SKM-1 treated with dmso at 0.1 percent for 144 hours (cell line): Measurements from ENCODE around the gene HS3ST3A1.
"Not testable (repeated sequence)": the region's sequence is repeated elsewhere in the genome, so short reads cannot be mapped to it uniquely, and the experiment has no call there.

ENCODE experiments used
- DNase-seq: peaks from one replicate; lab custom pipeline; 2025; ENCODE audit not compliant: unreplicated experiment; lab: John Stamatoyannopoulos, UW

HS3ST3A1 gene

DNA sequence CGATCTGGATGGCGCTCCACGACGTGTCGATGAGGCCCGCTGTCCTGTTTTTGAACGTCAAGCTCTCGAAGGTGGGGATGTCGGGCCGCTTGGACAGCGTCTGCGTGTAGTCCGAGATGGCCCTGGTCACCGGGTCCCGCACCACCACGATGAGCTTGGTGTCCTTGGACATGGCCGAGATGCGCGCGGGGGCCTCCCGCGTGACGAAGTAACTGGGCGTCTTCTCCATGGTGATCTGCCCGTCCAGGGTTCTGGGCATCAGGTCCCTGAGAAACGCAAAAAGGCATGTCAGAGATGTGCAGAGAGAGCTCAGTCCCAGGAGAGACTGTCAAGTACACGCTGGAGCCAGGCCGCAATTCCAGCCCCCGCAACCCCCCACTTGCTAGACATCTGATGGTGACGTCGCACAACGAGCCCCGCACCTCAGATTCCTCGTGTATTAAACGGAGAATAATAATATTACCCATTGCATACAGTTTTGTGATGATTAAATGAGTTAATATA is 105.1 kb downstream of the HS3ST3A1 start:
- DNase-seq, result not testable (repeated sequence)

DNA sequence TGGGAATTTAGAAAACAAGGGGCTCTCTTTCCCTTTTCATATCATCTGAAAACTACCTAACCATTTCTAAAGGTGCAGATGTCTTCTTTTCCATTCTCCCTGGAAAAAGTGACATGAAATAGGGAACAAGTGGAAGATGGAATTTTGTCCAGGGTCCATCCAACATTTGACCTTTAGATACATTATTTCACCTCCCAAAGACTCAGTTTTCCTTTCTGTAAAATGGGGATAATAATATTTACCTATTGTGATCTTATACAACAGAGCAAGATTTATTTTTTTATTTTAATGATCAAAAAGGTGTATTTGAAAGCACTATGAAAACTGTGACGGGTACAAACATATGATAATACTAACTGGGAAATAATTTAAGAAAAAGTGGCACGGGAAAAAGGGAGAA is 106.3 kb downstream of the HS3ST3A1 start:
- DNase-seq, result no peak

DNA sequence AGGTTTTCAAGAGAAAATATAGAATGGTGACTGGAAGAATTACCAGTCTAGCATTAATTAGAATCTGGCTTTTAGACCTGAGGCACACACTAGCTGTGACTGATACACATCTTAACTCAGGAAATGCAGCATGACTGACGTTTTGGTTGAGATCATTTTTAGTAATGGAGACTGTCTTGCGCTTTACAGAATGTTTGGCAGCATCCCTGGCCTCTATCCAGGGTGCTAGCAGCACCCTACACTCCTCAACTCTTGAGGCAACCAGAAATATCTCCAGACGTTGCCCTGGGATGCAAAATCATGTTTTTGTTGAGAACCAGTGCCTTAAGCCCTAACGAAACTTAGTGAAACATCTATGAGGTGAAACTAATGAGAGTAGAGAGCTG is 109.0 kb downstream of the HS3ST3A1 start:
- DNase-seq, result no peak

DNA sequence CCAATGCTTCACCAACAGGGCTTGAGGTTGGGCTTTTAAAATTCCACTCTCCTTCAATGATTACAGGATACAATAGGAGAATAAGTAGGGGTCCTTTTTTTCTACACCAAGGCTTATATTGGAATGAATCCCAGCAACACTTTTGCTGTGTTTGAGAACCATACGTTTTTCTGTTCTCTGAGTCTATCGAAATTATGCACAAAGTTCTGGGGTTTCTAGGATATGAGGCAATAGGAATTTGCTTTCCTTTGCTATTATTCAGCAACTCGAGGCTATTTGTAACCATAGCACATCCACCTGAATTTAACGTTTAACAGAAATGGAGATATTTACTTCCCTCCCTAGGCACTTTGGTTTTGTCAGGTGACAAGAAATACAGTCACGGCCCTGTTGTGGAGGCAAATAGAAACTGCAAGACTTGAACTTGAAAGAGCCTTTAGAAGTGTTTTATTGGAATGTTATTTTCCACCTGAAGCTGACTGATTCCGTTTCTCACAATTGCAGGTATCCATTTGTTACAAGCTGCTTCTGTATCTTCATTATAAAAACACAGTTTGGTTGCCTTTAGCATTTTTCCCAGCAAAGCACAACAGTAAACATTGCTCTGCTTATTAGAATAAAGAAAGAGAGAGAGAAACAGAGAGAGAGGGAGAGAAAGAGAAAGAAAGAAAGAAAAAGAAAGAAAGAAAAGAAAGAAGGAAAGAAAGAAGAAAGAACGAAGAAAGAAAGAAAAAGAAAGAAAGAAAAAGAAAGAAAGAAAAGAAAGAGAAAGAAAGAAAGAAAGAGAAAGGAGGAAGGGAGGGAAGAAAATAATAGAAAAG is 109.6 kb downstream of the HS3ST3A1 start:
- no peak for DNase-seq

DNA sequence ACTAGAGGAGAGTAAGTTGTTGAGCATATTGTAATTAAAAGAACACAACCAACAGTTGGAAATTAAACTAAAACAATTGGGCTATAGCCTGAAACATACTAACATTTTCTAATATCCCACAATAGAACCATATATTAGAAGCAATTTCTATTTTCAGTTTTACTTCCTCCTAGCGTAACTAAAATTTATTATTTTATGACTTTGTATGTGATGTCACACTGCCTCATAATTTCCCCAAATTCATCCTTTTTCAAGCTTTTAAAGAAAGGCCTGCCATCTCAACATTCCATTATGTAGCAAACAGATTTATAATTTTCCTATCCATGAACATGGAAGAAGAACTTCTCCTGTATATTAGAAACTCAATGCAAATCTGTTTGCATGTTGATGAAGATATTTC is 110.2 kb downstream of the HS3ST3A1 start:
- no peak for DNase-seq

DNA sequence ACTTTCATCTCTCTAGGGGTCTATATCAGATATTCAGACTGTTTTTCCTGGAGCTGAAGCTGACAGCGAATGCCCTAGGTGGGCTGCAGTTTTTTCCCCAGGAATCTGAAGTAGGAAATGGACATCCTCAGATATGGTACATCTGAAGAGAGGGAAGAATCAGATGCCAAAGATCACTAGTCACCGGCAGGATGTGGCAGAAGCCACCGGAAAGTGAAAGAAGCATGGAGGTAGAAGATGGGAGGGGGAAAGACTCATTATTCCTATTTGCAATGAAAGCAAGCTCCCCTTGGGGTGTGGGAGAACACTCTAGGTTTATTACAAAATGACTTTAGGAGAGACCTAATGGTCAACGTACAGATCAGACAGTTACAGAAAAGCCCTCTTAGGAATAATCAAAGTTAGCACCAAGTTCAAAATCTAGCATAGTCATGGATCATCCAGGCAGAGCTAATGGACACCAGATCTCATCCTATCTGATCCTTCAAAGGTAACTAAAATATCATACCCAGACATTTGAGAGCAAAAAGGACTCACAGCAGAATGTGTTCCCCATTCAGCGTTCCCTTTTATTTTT is 110.7 kb downstream of the HS3ST3A1 start:
- DNase-seq, result no peak

DNA sequence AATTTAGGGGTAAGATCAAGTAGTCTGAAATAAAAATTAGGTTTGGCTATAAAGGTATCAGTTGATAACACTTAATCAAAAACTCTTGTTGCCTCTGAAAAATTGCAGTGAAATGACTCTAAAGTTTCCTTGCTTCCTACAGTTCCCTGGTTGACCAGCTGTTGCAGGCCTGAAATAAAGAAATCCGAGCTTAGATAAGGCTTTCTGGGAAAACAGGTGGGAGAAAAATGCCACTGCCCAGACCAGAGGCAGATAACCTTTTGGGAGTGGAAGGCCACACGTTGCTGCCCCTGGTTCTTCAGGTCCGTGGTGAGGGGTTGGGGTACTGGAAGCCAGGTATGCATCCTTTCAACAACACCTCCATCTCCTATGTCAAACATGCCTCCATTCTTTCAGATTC is 111.3 kb downstream of the HS3ST3A1 start:
- DNase-seq, result no peak

DNA sequence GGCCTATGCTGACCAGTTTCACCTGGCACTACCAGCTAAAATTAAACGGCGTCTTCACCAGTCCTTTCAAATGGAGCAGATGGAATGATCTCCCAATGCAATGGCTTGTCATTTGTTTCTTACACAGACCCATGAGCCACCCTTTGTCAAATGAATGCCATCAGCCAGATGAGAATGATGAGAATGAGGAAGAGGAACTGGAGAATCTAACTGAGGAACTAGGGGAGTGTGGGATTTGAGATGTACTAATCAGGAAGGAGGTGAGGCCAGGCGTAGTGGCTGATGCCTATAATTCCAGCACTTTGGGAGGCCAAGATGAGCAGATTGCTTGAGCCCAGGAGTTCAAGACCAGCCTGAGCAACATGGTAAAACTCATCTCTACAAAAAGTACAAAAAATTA is 116.4 kb downstream of the HS3ST3A1 start:
- peak; percentile 8 for DNase-seq

DNA sequence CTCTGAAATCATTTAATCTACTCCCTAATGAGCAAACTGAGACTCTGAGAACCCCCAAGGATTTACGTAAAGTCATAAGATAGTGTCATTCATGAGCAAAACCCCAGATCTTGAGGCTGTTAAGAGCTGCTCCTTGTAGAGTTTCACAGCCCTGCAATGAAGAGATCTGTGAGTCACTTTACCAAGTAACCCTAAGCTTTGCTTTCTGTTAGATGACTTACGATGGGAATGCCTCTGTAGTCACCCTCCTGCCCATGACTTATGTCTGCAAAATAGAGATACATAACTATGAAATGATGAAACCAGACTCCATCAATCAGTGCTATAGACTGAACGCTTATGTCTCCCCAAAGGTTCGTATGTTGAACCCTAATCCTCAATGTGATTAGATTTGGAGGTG is 117.7 kb downstream of the HS3ST3A1 start:
- no peak for DNase-seq

DNA sequence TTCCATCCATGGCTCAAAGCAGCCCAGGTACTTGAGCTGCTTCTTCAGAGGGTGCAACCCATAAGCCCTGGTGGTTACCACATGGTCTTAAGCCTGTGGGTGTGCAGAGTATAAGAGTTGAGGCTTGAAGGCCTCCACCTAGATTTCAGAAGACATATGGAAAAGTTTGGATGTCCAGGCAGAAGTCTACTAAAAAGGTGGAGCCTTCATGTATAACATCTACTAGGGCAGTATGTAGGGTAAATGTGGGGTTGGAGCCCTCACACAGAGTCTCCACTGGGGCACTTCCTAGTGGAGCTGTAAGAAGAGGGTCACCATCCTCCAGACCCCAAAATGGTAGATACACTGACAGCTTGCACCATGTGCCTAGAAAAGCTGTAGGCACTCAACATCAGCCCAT is 120.9 kb downstream of the HS3ST3A1 start:
- DNase-seq, result no peak

DNA sequence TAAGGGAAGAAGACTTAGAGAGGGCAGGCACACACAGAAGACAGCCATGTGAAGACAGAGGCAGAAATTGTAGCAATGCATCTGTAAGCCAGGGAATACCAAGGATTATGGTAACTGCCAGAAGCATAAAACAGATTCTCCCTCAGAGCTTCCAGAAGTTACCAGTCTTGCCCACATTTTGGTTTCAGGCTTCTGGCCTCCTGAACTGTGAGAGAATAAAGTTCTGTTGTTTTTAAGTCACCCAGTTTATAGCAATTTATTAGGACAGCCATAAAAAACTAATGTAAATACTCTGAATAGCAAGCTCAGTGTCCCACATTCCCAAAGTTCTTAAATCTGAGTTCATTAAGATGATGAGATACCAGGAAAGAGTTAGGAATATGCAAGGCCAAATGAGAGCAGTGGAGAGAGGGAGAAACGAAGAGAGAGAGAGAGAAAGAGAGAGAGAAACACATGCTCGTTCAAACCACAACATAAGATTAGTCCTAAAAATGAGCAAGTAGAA is 123.4 kb downstream of the HS3ST3A1 start:
- no peak for DNase-seq

DNA sequence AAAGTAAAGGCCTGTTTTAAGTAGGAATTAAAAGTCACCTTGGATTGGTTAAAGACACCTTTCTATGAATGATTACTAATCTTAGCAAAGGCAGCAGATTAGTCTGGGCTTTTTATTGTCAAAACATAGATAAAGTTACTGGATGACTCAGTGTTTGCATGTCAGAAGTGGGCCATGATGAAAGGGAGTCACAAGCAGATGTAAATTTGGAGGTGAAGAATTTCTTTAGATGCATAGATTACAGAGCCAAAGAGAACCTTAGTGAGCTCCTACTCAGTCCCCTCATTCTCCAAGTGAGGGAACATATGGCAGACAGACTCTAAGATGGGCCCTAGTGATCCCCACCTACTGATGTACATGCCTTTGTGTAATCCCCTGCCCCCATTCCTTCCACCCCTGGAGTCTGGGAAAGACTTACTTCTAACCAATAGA is 124.5 kb downstream of the HS3ST3A1 start:
- no peak for DNase-seq

DNA sequence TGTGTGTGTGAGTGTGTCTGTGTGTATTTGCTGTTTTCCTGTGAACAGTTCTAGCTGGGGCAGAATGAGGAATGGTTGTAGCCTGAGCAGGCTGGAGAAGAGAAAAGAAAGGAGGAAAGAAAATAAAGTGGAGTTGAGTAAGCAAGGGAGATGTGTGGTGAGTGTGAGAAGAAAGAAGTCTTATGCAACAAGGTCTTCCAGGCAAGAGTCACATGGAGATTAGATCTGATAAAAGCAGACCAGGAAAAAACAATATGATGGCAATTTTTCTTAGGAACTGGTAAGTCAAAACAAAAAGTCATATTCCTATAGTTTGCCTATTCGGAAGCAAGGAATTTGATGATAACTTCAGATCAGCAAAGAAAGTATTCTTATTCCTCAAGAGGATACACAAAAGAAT is 125.0 kb downstream of the HS3ST3A1 start:
- no peak for DNase-seq

DNA sequence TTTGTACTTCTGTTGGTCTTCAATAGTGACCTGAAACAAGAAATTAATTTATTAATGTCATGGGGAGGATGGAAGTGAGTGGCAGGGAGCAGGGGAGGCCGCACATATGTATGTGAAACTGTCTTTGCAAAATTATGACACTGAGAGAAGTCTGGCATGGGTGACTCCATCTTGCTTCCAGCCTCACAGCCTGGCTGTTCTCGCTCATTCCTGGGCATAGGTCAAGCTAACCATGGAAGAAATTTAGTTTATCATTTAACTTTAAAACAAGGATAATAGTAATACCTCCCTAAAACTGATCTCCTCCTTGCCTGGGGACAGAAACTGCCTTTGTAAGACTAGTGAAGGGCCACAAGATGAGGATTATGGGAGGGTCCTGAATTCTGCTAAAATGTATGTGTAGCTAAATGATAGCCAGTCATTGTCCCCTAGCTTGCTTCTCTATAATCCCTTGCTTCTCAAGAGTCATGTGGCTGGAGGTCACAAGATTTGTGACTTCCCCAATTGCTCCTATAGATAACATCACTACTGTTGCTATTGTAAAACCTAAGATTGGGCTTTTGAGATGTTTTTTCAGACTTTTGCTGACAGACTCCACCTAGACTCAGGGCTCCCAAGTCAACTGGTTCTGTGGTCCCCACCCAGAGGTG is 126.0 kb downstream of the HS3ST3A1 start:
- DNase-seq, result no peak

DNA sequence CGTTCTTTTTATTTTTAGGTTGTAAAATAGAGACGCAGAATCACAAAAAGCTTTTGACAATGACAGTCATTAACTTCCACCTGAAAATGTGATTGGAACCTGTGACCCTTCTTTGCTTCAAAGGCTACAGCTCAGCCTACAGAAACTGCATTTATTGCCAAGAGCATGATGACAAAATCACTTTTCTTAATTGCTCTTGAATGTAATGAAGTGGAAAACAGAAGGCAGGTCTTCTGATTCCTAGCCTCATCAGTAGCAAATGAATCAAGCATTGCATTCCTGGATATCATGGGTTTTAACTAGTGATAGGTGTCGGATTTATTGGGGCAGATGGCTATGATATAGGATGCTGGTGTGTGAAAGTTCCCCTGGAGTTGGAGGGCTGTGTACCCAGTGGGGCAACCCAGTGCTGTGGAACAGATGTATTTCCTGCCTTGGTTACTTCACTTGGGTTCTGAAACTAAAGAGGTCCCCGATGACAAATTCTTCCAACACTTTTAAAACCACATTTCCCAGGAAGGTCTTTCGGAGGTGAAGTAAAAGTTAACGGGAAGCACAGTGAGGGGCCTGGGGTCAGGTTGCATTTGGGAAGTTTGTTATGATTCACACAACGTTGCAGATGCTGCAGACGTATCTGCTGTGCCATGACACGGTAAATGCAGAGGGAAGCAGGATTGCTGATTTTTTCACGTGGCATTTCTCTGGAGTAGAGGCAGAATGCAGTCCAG is 127.5 kb downstream of the HS3ST3A1 start:
- no peak for DNase-seq

DNA sequence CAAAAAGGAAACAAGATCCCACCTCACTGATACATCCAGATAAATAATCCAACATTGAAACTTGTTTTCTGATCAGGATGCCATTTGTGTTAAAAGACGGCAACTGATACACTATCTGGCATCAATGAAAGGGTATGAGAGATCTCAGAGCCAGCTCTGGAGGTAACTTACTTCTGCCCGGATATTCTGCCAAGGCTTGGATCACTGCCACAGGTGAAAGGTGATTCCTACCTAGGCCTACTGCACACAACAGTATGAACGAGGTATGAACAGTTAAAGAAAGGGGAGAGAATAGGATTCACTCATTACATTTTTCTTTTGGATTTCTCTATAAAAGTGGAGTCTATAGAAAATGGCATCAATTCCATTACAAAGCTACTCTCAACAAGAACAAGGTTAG is 136.1 kb downstream of the HS3ST3A1 start:
- DNase-seq, result no peak

DNA sequence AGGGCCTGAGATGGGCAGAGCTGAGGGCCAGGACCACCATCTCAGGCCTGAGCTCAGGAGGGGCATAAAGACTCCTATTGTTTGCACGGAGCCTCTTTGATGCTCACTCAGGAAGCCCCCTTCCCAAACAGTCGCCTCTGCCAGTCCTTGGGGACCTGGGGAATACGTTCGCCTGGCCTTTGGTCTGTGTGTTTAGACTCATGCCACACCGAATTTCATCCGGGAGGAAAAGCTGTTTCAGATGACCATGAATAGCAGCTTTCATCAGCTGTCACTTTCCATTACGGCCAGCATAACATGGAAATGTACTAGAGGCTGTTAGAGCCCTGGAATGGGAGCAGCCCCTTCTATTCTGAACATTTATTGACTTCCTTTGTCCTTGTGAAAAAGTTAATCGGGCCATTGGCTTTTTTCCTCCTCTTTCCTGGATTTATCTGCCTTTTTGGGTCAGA is 139.0 kb downstream of the HS3ST3A1 start:
- DNase-seq, result no peak

DNA sequence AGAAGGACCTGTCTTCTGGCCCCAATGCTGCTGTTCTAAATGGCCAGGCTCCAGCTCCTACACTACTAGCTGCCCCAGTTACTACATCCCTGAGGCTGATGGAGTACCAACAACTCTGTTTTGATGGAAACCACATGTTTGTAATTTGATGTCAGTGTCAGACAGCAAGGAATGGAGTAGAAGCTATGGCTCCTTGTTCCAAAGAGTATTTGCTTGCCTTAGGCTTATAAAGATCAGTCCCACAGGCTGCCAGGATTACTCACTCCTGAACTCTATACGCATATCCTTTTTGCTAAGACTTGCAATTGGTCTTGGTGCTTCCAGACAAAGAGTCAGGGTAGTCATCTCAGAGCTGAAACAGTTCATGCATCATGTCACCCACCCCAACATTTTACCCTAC is 139.6 kb downstream of the HS3ST3A1 start:
- DNase-seq, result no peak

DNA sequence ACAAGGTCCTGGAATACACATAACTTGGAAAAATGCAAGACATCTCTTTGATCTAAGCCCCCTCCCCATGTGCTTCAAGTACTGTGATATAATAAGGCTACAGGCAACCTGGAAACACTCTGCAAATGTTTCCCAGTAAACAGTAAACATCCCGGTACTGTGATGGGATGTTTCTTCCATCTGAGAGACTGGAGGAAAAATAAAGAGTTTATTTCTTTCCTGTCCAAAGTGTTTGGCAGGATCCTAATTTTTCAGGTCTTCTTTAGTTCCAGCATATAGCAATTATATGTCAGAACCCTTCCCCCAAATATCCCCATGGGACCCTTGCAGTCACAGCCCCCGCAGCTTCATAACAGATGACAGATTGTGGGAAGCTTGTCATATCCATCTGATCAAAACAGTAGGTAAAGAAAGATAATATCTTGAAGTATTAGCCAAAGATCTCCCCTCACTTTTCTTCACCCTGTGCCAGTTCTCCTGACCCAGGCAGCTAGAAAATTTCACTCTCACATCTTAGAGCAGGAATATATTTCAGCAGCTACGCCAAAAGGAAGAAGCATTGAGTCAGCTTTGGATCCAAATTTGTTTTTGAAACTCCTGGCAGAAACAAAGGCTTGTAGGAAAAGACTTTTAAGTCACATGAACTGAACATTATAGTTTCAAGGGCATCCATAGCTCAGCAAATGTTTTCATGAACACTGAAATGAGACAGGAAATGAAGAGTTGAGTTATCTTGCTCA is 141.3 kb downstream of the HS3ST3A1 start:
- DNase-seq, result no peak

DNA sequence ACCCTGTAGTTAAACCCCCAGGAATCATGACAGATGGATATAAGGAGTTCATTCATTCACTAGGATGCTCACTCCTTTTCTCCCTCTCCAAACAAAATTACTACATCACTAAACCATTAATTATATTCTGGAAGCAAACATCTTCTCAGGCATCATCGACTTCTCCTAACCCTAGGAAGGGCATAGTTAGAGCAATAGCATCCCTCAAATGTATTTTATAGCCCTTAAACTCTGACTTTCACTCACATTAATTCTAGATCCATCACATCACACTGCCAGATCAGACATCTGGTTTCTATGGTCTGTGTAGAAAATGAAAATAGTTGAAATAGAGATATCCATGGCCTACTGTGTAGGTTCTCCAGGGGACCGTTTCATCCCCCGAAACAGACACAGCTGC is 143.9 kb downstream of the HS3ST3A1 start:
- no peak for DNase-seq
